Lower lobe of right lung (tissue), 2 donors: ENCODE results near the gene ASPSCR1. TPM values are rescaled to one million over a fixed set of nuclear protein-coding genes. Genes with fewer than 3 reads are reported as not detected.

ENCODE experiments used
- ATAC-seq, 2 donors: fragments of 200-7000 bp; cut with Tn5 transposase; one replicate each; pipeline ENCODE4 v1.9.1; 2020 to 2022; ENCODE audit warnings: mild to moderate bottlenecking in 2 of 2, moderate library complexity in 2 of 2
- DNase-seq: peaks from one replicate; pipeline ENCODE4 v3.0.0-alpha.2; 2020
- H3K27ac ChIP-seq: fragments of 200-600 bp; one replicate; pipeline ENCODE4 v1.8.0; 2022
- H3K27me3 ChIP-seq: fragments of 200-600 bp; one replicate; pipeline ENCODE4 v1.8.0; 2022; ENCODE audit warnings: low read depth
- H3K36me3 ChIP-seq: fragments of 200-600 bp; one replicate; pipeline ENCODE4 v1.8.0; 2022; ENCODE audit warnings: mild to moderate bottlenecking
- H3K4me1 ChIP-seq: fragments of 200-600 bp; one replicate; pipeline ENCODE4 v1.8.0; 2022
- H3K4me3 ChIP-seq: fragments of 200-600 bp; one replicate; pipeline ENCODE4 v1.8.0; 2022; ENCODE audit warnings: mild to moderate bottlenecking
- H3K9me3 ChIP-seq: fragments of 200-600 bp; one replicate; pipeline ENCODE4 v1.8.0; 2022
- CTCF ChIP-seq: fragments of 200-600 bp; IDR thresholded peaks from one replicate; pipeline ENCODE4 v1.8.0; 2022; ENCODE audit warnings: antibody characterized with exemption, mild to moderate bottlenecking
- intact Hi-C: fragments of 100-400 bp; cut with DNase I; formaldehyde crosslinking; loops from one replicate; pipeline ENCODE4 v1.11.0; 2022
- total RNA-seq: library from RNA; stranded (reverse); fragmentation: NEBNext Ultra II Directional; extraction: Animal tissue kit (Norgen Biotek cat#: 25700); gene quantifications from one replicate; pipeline ENCODE4 v1.2.1, GENCODE V29; 2021
- donor health status: DM: no; HTN: yes; CAD: no; lungs with severe emphysema.

ASPSCR1 gene
- total RNA-seq, 1 donor from 2014 or later: 45.3 TPM

- DNase-seq (no peak), ATAC-seq (no peak)
- Histone ChIP-seq H3K27me3 (no peaks in the 10 kb centered on the region), H3K4me3 (no peak overlapping the region), H3K9me3 (no peaks in the 10 kb centered on the region), H3K36me3 (peaks cover 69% of the 10 kb centered on the region), H3K4me1 (peaks cover 34% of the 10 kb centered on the region), H3K27ac (no peak overlapping the region)
- no peak for TF ChIP-seq CTCF
- intact Hi-C loops: no loop called here
Observed at GRCh38 chr17:82054351-82055022, 77.1 kb downstream of the ASPSCR1 start.

- H3K27ac ChIP-seq: no peak overlapping the region
- H3K4me3 ChIP-seq: no peak overlapping the region
- peaks cover 26% of the 10 kb centered on the region for H3K4me1 ChIP-seq
- DNase-seq: no peak
- peaks cover 72% of the 10 kb centered on the region for H3K36me3 ChIP-seq
- intact Hi-C loops: no loop called here
- H3K9me3 ChIP-seq: no peaks in the 10 kb centered on the region
- TF ChIP-seq CTCF: no peak
- ATAC-seq: no peak
- H3K27me3 ChIP-seq: no peaks in the 10 kb centered on the region
Observed at GRCh38 chr17:82055023-82055964, 77.9 kb downstream of the ASPSCR1 start.

GRCh38 chr17:82055965-82056728, 78.7 kb downstream of the ASPSCR1 start:
- H3K4me1 ChIP-seq: peaks cover 18% of the 10 kb centered on the region
- ATAC-seq (no peak), DNase-seq (no peak)
- H3K4me3 ChIP-seq: no peak overlapping the region
- intact Hi-C loops: no loop called here
- no peaks in the 10 kb centered on the region for H3K9me3 ChIP-seq
- peaks cover 81% of the 10 kb centered on the region for H3K36me3 ChIP-seq
- no peak for TF ChIP-seq CTCF
- H3K27ac ChIP-seq: no peak overlapping the region
- no peaks in the 10 kb centered on the region for H3K27me3 ChIP-seq

GRCh38 chr17:82056729-82057621, 79.5 kb downstream of the ASPSCR1 start:
- intact Hi-C loops: no loop called here
- no peak overlapping the region for H3K4me3 ChIP-seq
- H3K27ac ChIP-seq: no peak overlapping the region
- peaks cover 85% of the 10 kb centered on the region for H3K36me3 ChIP-seq
- no peak for ATAC-seq
- no peak for DNase-seq
- no peaks in the 10 kb centered on the region for H3K27me3 ChIP-seq
- no peak for TF ChIP-seq CTCF
- peaks cover 18% of the 10 kb centered on the region for H3K4me1 ChIP-seq
- H3K9me3 ChIP-seq: no peaks in the 10 kb centered on the region
